GM12872 (cell line): Measurements from ENCODE around the gene TUBA1A.

Source experiments
- CTCF ChIP-seq: IDR thresholded peaks from 3 replicates; pipeline ENCODE4 v1.5.1; 2011; ENCODE audit warnings: low read depth, mild to moderate bottlenecking, low read length, moderate library complexity; ENCODE audit not compliant: insufficient read depth

TUBA1A gene

DNA sequence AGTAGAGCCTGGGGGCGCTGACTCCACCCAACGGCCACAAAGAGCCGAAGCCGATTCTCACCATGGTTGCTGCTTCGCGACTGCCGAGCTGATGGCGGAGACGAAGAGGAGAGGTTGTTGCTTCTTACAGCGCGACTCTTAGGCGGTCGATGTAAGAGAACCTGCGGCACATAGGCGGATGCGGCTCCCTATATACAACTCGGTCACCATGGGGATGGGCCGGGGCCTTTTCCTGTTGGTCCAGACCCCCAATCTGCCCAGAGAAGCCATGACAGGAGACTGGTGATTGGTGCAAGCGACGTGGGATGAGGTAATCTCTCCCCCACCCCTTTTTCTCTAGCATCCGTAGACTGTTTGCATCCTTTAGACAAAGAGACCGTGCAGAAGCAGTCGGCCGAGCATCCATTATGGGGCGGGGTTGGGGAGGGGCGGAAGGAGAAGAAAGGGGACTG is at the start of gene TUBA1A:
TUBA1A (minus strand) TSS at position 165 of the 452 bp plus-strand sequence; CDS start at position 64, 101 bp downstream.
- TF ChIP-seq CTCF, result no peak

DNA sequence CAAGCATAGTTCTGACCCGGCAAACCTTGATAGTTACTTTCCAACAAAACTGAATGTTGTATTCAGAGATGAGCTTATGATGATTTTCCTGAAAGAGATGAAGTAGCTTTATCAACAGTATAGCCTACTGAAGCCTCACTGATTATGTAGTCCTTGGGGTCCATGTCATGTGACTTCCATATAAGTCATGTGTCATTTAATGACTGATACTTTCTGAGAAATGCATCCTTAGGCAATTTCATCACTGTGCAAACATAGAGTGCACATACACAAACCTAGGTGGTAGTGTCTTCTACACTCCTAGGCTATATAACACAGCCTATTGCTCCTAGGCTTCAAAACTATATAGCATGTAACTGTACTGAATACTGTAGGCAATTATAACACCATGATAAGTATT is 47.5 kb upstream of the TUBA1A start:
- TF ChIP-seq CTCF, result no peak

- TF ChIP-seq CTCF, result no peak
Measured at GRCh38 chr12:49233842-49234526, 45.1 kb upstream of the TUBA1A start.

GRCh38 chr12:49232940-49233841 is 44.3 kb upstream of the TUBA1A start:
- no peak for TF ChIP-seq CTCF

GRCh38 chr12:49231878-49232655 is 43.2 kb upstream of the TUBA1A start:
- TF ChIP-seq CTCF, result no peak

- no peak for TF ChIP-seq CTCF
Measured at GRCh38 chr12:49230805-49231194, 41.9 kb upstream of the TUBA1A start.
